Measurements from ENCODE around the gene CYYR1.
"Not testable (repeated sequence)": the region's sequence is repeated elsewhere in the genome, so short reads cannot be mapped to it uniquely, and the experiment has no call there.

The CYYR1 gene

GRCh38 chr21:26489781-26490180, 83.3 kb downstream of the CYYR1 start:
- DNase-seq (no peak), ATAC-seq (no peak)

DNA sequence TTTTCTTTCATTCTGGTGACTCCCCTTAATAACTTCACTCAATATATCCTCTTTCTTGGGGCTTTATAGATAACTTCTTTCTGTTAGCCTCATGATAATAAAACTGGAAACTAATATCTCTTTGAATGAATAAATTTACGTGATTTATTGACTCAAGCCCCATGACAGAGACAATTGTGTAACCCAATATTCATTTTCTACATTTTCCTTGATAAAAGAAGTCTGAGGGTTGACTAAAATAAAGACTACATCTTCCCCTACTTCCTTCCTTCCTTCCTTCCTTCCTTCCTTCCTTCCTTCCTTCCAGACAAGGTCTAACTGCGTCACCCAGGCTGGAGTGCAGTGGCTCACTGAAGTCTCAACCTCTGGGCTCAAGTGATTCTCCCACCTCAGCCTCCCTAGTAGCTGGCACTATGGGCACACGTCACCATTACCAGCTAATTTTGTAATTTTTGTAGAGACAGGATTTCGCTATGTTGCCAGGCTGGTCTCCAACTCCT, 85.1 kb downstream of the CYYR1 start:
- ATAC-seq (no peak), DNase-seq (no peak)

DNA sequence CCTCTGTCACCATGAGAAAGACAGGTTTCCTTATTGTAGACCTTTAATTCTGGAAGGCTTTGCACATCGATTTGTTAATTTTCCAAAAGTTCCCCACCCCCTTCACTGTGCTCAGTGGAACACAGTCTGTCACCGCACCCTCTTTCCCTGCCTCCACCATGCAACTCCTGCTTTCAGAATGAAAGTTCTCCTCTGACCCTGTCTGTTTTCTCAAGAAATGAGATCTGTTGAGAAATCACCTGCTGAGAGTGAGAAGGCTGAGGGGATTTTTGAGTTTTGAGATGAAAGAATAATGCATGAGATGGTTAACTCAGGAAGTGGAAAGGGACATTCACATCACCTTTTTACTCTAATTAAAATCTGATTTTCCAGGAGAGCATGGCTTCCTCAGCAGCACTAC, 99.6 kb downstream of the CYYR1 start:
- DNase-seq (no peak), ATAC-seq (no peak)

GRCh38 chr21:26471099-26471471, 102.0 kb downstream of the CYYR1 start:
- ATAC-seq (no peak), DNase-seq (no peak)

DNA sequence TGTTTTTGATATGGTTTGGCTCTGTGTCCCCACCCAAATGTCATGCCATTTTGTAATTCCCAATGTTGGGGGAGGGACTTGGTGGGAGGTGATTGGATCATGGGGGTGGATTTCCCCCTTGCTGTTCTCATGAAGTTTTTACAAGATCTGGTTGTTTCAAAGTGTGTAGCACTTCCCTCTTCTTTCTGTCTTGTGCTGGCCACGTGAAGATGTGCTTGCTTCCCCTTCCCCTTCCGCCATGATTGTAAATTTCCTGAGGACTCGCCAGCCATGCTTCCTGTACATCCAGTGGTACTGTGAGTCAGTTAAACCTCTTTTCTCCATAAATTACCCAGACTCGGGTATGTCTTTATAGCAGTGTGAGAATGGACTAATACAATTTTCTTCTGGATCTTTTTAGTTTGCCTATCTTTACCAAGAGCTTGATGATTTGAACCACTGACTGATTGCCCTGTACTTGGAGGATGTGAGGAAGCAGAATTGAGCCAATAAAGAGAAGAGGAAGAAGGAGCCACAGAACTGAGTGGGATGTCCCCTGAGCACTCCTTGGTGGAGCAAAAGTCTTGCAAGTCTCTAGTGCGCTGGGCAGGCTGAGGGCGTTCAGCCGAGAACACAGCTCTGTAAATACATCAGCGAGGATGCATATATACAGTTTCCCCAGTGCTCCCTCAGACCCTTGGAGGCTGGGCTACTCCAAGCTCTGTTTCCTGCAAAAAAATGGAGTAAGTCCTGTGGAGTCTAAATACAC, 102.6 kb downstream of the CYYR1 start:
- DNase-seq (no peak), ATAC-seq (no peak)

DNA sequence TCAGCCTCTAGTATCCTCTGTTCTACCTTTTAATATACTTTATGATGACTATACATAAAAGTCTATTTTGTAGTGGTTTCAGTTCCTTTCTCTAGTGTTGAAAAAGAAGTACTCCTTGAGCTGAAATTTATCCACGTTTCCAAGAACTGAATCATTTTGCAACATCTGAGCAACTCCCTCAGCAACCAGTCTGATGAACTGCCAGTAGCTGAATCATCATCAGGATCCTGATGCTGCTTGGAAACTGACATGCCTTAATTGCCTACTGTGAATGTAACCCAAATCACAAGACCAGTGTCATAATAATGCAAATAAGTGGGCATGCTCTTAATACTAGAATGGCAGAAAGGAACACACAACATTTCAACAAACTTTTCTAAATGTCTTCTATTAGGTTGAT, 103.3 kb downstream of the CYYR1 start:
- ATAC-seq (no peak), DNase-seq (no peak)

DNA sequence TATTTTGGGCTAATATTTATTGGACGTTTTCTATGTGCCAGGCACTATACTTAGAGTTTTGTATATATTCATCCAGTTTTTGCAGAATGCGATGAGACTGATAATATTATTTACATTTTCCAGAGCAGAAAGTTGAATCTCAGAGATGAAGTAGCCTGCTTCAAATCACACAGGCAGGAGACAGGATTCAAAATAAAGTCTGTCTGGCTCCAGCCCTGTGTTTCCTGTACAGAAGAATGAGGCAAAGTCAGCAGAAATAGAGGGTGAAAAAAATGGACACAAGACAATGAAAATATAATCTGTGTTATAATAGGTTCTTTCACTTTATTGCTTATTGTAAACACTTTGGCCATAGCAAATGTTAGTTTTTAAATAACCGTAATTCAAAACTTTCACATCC, 107.2 kb downstream of the CYYR1 start:
- DNase-seq (no peak), ATAC-seq (no peak)

DNA sequence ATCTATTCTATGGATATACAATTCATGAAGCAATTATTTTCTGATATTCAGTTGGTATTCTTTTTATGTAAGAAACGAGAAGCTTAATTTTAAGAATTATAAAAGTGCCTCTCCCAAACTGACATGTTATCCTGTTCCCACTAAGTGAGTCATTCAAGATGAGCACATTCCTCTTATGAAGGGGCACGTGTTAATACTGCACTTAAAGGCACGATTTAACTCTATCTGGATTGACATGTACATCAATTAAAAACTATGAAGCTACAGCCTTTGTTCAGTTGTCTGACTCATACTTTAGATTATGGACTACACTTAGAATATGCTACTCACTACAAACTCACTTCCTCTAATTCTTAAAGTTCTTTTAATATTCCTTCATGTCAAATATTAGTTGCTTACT, 111.6 kb downstream of the CYYR1 start:
- no peak for ATAC-seq
- no peak for DNase-seq

DNA sequence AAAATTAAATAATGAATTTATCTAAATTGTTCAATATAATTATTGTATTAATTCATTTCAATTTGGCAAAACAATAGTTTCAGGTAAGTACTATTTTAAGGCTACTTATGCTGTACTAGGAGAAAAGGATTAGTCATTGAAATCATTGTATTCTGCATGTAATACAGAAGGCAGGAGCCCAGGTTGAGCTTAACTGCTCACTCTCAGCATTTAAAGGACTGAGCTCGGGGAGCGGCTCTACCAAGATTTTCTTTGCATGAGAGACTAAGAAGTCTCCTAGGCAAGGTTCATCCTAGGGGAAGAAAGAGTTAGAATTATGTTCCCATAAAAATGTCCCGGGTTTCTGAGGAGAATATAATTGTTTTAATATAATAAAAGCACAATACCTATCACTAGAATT, 112.5 kb downstream of the CYYR1 start:
- no peak for DNase-seq
- no peak for ATAC-seq

DNA sequence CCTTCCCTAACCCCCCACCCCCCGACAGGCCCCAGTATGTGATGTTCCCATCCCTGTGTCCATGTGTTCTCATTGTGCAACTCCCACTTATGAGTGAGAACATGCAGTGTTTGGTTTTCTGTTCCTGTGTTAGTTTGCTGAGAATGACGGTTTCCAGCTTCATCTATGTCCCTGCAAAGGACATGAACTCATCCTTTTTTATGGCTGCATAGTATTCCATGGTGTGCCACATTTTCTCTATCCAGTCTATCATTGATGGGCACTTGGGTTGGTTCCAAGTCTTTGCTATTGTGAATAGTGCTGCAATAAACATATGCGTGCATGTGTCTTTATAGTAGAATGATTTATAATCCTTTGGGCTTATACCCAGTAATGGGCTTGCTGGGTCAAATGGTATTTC, 114.2 kb downstream of the CYYR1 start:
- ATAC-seq, DNase-seq: not testable (repeated sequence)

DNA sequence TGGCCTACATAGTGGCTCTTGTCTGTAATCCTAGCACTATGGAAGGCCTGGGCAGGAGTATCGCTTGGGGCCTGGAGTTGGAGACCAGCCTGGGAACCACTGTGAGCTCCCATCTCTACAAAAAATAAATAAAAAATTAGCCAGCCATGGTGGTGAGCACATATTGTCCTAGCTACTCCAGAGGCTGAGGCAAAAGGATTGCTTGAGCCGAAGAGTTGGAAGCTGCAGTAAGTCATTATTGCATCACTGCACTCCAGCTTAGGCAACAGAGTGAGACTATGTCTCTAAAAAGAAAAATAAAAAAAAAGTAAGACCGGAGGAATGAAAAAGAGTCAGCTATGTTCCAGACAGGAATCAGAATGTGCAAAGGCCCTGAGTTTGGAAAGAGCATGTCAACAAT, 115.3 kb downstream of the CYYR1 start:
- ATAC-seq (no peak), DNase-seq (no peak)

DNA sequence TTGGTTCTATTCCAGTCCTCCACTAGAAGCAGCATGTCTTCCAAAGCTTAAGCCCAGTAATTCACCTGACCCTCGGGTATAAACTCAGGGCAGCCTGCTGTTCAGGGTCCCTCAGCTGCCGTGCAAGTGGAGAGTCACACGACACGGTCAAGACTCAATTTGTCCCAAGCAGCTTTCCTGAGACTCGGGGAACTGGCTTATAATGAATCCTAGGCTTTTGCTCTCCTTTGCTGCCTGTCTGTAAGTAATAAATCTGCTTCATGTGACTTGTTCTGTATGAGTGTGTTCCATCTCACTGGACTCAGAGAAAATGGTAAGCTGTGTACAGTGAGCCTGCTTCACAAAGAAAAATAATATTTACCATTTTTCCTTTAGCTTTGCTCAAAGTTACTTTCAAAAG, 119.8 kb downstream of the CYYR1 start:
- no peak for ATAC-seq

DNA sequence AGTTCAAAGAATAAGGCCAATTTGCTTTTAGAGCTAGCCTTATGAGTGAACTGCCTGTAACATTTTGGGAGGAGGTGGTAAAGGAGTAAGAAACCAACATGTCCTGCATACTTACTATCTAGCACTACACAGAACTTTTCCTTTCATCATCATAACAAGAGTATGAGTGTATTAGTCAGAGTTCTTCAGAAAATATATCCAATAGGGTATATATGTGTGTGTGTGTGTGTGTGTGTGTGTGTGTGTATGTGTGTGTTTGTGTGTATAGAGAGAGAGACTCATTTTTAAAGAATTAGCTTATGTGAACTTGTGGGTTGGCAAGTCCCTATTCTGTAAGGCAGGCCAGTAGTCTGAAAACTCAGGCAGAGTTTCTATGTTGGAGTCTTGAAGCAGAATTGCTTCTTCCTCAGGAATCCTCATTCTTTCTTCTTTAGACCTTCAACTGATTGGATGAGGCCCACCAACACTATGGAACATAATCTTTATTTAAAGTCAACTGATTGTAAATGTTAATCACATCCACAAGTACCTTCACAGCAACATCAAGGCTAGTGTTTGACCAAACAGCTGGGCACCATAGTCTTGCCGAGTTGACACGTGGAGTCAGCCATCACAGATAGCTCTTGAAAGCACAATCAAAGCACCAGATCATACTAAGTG, 121.9 kb downstream of the CYYR1 start:
- no peak for DNase-seq
- ATAC-seq = no peak

More for the DNA sequence above, 119.8 kb downstream of the CYYR1 start:
- no peak for DNase-seq

GRCh38 chr21:26449161-26449560, 123.9 kb downstream of the CYYR1 start:
- DNase-seq (no peak), ATAC-seq (no peak)

DNA sequence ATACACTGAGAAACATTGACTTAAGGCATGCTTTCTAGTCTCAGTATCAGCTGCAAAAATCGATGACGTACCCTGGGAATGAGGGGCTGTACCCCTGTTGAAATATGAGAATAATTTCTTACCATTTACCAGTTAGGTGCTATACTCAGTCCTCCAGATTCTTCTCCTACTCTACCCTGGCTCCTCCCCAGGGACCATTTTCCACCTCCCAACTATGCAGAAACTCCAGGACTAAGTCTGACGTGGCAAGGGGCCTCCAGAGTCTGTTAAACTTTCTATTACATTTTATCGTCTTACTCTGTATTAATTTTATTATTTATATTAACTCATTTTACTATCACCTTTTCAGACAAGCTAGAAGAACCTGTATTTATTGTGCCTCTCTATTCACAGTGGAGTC, 124.3 kb downstream of the CYYR1 start:
- DNase-seq (no peak), ATAC-seq (no peak)

DNA sequence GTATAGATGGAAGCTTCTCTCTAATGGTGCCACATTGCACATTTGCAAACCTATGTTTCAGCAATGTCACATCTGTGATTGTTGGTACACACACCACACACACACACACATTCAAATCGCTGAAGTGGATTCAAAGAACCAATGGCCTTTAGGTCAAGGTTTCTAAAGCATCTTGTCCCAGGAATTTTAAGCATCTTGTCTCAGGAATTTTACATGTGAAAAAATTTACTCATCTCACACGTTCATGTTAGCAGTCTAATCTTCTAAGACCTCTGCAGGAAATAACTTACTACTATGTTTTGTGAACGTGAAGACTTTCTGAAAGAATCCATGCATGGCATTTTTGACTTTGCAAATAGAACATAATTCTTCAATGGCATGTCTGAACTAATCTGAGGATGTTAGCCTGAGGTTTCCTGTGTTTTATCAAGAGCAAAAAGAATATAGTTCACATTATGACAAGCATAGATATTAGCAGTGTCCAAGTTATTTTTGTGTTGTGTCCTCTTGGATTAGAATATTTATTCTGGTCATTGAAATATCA, 125.1 kb downstream of the CYYR1 start:
- no peak for DNase-seq
- no peak for ATAC-seq

- DNase-seq (no peak), ATAC-seq (no peak)
These were observed 127.6 kb downstream of the CYYR1 start for GRCh38 chr21:26445440-26445839.

GRCh38 chr21:26444646-26445045, 128.4 kb downstream of the CYYR1 start:
- DNase-seq = no peak

DNA sequence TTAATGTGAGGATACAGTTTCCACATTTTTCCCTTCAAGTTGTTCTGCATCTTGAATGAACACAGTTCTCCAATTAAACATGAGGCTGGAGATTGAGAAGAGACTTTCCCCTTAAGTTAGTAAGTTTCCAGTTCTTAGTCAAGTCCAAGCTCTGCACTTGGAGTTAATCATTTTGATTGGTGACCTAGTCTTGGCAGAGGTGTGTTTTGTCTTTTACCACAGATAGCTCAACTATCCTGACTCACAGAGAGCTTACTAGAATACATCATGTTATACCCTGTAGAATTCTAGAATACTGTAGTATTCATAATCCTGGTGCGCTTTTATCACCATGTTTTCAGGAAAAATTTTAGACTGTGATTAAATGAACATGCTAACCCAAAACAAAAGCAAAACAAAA, 129.2 kb downstream of the CYYR1 start:
- DNase-seq = no peak
- ATAC-seq = no peak

More at GRCh38 chr21:26444646-26445045, 128.4 kb downstream of the CYYR1 start:
- no peak for ATAC-seq

DNA sequence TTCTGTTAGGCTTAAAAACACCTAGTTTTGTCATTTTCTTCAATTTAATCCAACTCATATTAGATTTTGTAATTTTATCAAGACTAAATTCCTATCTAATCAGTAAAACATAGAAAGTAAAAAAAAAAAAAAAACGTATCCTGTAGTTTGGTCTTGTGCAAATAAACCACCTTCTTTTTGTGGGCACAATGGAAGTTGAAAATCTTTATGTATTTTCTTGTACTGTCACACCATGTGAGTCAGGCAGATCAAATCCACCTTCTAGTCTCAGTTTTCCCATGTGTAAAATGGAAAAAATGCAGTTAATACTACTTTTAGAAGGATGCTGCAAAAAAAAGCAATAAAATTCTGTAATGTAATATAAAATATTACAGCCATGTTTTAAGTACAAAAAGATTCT, 129.8 kb downstream of the CYYR1 start:
- ATAC-seq (no peak), DNase-seq (no peak)

DNA sequence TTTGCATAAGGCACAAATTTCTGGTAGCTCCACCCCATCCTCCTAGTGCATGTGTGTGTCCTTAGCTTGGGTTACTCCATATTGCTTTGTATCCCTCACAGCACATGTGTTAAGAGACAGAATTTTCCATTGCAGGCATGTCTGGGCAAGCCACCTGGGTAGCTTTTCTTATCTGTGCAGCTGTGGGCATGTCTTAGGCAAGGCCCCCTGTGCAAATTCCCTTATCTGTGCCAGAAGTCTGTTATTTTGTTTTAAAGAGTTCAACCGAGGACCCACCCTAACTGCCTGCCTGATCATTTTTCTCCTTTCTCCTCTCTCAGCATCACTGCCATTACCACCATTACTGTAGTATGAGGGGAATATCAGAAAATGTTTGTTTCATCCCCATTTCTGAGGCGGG, 131.9 kb downstream of the CYYR1 start:
- DNase-seq (no peak), ATAC-seq (no peak)

GRCh38 chr21:26438976-26439375, 134.1 kb downstream of the CYYR1 start:
- DNase-seq = no peak
- ATAC-seq = no peak

DNA sequence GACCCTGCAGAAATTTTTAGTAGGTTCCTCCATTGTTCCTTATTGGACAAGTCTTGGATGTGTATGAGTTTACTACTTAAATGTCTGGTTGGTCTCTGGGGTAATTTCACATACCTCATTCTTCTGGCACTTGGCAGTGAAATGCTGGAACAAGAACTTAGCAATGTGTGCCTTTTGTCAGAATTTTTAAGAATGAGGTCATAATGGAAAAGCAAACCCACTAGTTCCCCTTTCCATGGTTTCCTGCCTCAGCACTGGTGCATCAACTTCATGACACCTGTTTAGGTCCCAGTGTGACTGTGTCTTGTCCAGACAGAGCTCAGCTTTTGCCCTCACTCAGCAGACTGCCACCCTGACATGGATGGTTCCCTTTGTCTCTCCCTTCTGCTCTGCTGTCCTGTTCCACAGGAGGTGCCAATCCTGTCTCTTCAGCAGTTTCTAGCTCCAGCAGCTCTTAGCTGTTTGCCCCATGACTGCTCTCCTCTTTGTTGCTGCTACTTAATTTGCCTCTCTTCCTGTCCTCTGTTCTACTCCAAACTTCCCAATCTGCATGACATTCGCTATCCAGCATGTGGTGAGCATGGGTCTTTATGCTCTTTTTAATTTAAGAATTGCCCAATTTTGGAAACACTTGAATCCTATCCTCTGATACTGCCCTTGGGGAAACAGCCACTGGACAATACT, 135.6 kb downstream of the CYYR1 start:
- ATAC-seq = no peak
- DNase-seq = no peak

Measured in stimulated activated naive CD8-positive, alpha-beta T cell treated with anti-CD3 and anti-CD28 coated beads, Interleukin-15, Interleukin-2, amounts not matched to agents 100 U/mL and 50 U/mL, for 24 hours (primary cell).